Suprapubic skin (tissue), 4 donors: ENCODE measurements around the gene GNLY. TPM values are rescaled to one million over a fixed set of nuclear protein-coding genes. Genes with fewer than 3 reads are reported as not detected.

Experiments used
- DNase-seq, 2 donors: peaks; one replicate each; pipeline ENCODE4 v3.0.0-alpha.2; 2019; ENCODE audit warnings: low spot score in 2 of 2
- H3K27ac ChIP-seq: fragments of 200-600 bp; sonication (generic); one replicate; pipeline ENCODE4 v1.5.1; 2019
- H3K27me3 ChIP-seq: fragments of 200-600 bp; sonication (generic); one replicate; pipeline ENCODE4 v1.5.1; 2019
- H3K36me3 ChIP-seq: fragments of 200-600 bp; sonication (generic); one replicate; pipeline ENCODE4 v1.5.1; 2019
- H3K4me1 ChIP-seq: fragments of 200-600 bp; sonication (generic); one replicate; pipeline ENCODE4 v1.5.1; 2019
- H3K4me3 ChIP-seq: fragments of 200-600 bp; sonication (generic); one replicate; pipeline ENCODE4 v1.5.1; 2019; ENCODE audit warnings: mild to moderate bottlenecking
- H3K9me3 ChIP-seq: fragments of 200-600 bp; sonication (generic); one replicate; pipeline ENCODE4 v1.5.1; 2019
- CTCF ChIP-seq, 2 donors: fragments of 200-600 bp in 1 of 2; fragments of 450-650 bp in 1 of 2; sonication (generic) in 1 of 2; IDR thresholded peaks; one replicate each; pipeline ENCODE4 v1.5.1; 2016 to 2019; ENCODE audit warnings: antibody characterized with exemption in 2 of 2, mild to moderate bottlenecking in 1 of 2, moderate library complexity in 1 of 2
- EP300 ChIP-seq: sonication (generic); formaldehyde crosslinking; IDR thresholded peaks from one replicate; pipeline ENCODE4 v1.6.1; 2017; ENCODE audit warnings: antibody characterized with exemption
- POLR2A ChIP-seq, 2 donors: fragments of 450-650 bp; IDR thresholded peaks; one replicate each; pipeline ENCODE4 v1.6.1; 2017; ENCODE audit warnings: antibody characterized with exemption in 2 of 2, mild to moderate bottlenecking in 2 of 2, moderate library complexity in 2 of 2
- POLR2AphosphoS5 ChIP-seq, 3 donors: sonication (generic); formaldehyde crosslinking; IDR thresholded peaks; one replicate each; pipeline ENCODE4 v1.6.1; 2017; ENCODE audit warnings: antibody characterized with exemption in 3 of 3
- WGBS: methylation state at CpG from one replicate; pipeline ENCODE4 v1.1.5; 2018; 5-methylcytosine and 5-hydroxymethylcytosine counted together
- total RNA-seq, 4 donors: library from RNA; depleted of rRNA; stranded (reverse); fragments of >200 nt; gene quantifications; one replicate each; pipeline ENCODE4 v1.1.0, GENCODE V29; 2016

GNLY gene
- total RNA-seq, 4 donors from 2014 or later: 1.6 to 4.8 (median 1.9) TPM; not detected in 1

GRCh38 chr2:85706599-85707296 lies 12.6 kb downstream of the GNLY start:
- WGBS: 88% methylated on average over 9 of the region's 10 CpGs
- DNase-seq: peak in 1 of 2 donors; percentile 75

GRCh38 chr2:85707304-85707703 lies 13.1 kb downstream of the GNLY start:
- TF ChIP-seq CTCF (IDR thresholded peaks at IDR 0.05): peak; percentile 73 to 80
- no peak for TF ChIP-seq POLR2AphosphoS5 (IDR thresholded peaks at IDR 0.05)
- Histone ChIP-seq H3K27ac (peak overlapping the region; percentile 89), H3K27me3 (no peaks in the 10 kb centered on the region), H3K9me3 (no peaks in the 10 kb centered on the region), H3K4me1 (peaks cover 70% of the 10 kb centered on the region), H3K4me3 (no peak overlapping the region), H3K36me3 (no peaks in the 10 kb centered on the region)
- 1% methylated on average over 10 of the region's 10 CpGs for WGBS
- peak in 1 of 2 donors; percentile 68 for DNase-seq

More at GRCh38 chr2:85706599-85707296, 12.6 kb downstream of the GNLY start:
- H3K4me1 ChIP-seq: peaks cover 71% of the 10 kb centered on the region
- no peak for TF ChIP-seq CTCF (IDR thresholded peaks at IDR 0.05)
- no peak for TF ChIP-seq POLR2A (IDR thresholded peaks at IDR 0.05)
- TF ChIP-seq EP300: no peak
- no peak for TF ChIP-seq POLR2AphosphoS5 (IDR thresholded peaks at IDR 0.05)
- H3K9me3 ChIP-seq: no peaks in the 10 kb centered on the region
- H3K36me3 ChIP-seq: no peaks in the 10 kb centered on the region
- H3K27ac ChIP-seq: peak overlapping the region; percentile 46
- H3K27me3 ChIP-seq: no peaks in the 10 kb centered on the region
- no peak overlapping the region for H3K4me3 ChIP-seq

GRCh38 chr2:85708641-85709040 lies 14.5 kb downstream of the GNLY start:
- H3K4me1 ChIP-seq: peaks cover 83% of the 10 kb centered on the region
- DNase-seq: no peak
- no peaks in the 10 kb centered on the region for H3K9me3 ChIP-seq
- no peak for TF ChIP-seq CTCF (IDR thresholded peaks at IDR 0.05)
- peak; percentile 22 to 98 (median 71) for TF ChIP-seq POLR2AphosphoS5 (IDR thresholded peaks at IDR 0.05)
- no peak for TF ChIP-seq POLR2A (IDR thresholded peaks at IDR 0.05)
- TF ChIP-seq EP300: peak; percentile 37
- H3K4me3 ChIP-seq: no peak overlapping the region
- H3K27ac ChIP-seq: peak overlapping the region; percentile 89
- H3K27me3 ChIP-seq: no peaks in the 10 kb centered on the region
- no peaks in the 10 kb centered on the region for H3K36me3 ChIP-seq
- WGBS: 62% methylated on average over 1 of the region's 1 CpG

- Histone ChIP-seq H3K9me3 (no peaks in the 10 kb centered on the region), H3K27me3 (no peaks in the 10 kb centered on the region), H3K27ac (peak overlapping the region; percentile 89), H3K4me1 (peaks cover 88% of the 10 kb centered on the region), H3K36me3 (no peaks in the 10 kb centered on the region), H3K4me3 (no peak overlapping the region)
- DNase-seq: peak in 1 of 2 donors; percentile 65
- WGBS: 47% methylated on average over 4 of the region's 4 CpGs
- TF ChIP-seq CTCF (IDR thresholded peaks at IDR 0.05) (no peak), POLR2AphosphoS5 (IDR thresholded peaks at IDR 0.05) (peak in 1 of 3 donors; percentile 14)
These were observed 15.2 kb downstream of the GNLY start for GRCh38 chr2:85709401-85709811.

GRCh38 chr2:85710687-85711577 lies 16.8 kb downstream of the GNLY start:
- DNase-seq: peak; percentile 89 to 90
- H3K4me1 ChIP-seq: peaks cover 74% of the 10 kb centered on the region

More at GRCh38 chr2:85710687-85711577, 16.8 kb downstream of the GNLY start:
- WGBS: 56% methylated on average over 17 of the region's 19 CpGs
- no peaks in the 10 kb centered on the region for H3K27me3 ChIP-seq
- TF ChIP-seq CTCF (IDR thresholded peaks at IDR 0.05) (no peak), POLR2AphosphoS5 (IDR thresholded peaks at IDR 0.05) (peak in 1 of 3 donors; percentile 23), EP300 (no peak), POLR2A (IDR thresholded peaks at IDR 0.05) (peak in 1 of 2 donors; percentile 23)
- no peaks in the 10 kb centered on the region for H3K9me3 ChIP-seq
- H3K36me3 ChIP-seq: no peaks in the 10 kb centered on the region
- H3K4me3 ChIP-seq: peak overlapping the region; percentile 4
- H3K27ac ChIP-seq: peak overlapping the region; percentile 89
